GM18507 (cell line): ENCODE measurements around the gene MTURN.

Experiments used
- DNase-seq: peaks from one replicate; pipeline ENCODE4 v3.0.0; 2011; ENCODE audit warnings: low read depth; ENCODE audit not compliant: insufficient read length; ENCODE audit errors: extremely low spot score
- FAIRE-seq: peaks from 2 replicates; lab custom pipeline; 2011; peaks lifted over from hg19 to GRCh38; lab: Jason Lieb, UNC

MTURN gene

DNA sequence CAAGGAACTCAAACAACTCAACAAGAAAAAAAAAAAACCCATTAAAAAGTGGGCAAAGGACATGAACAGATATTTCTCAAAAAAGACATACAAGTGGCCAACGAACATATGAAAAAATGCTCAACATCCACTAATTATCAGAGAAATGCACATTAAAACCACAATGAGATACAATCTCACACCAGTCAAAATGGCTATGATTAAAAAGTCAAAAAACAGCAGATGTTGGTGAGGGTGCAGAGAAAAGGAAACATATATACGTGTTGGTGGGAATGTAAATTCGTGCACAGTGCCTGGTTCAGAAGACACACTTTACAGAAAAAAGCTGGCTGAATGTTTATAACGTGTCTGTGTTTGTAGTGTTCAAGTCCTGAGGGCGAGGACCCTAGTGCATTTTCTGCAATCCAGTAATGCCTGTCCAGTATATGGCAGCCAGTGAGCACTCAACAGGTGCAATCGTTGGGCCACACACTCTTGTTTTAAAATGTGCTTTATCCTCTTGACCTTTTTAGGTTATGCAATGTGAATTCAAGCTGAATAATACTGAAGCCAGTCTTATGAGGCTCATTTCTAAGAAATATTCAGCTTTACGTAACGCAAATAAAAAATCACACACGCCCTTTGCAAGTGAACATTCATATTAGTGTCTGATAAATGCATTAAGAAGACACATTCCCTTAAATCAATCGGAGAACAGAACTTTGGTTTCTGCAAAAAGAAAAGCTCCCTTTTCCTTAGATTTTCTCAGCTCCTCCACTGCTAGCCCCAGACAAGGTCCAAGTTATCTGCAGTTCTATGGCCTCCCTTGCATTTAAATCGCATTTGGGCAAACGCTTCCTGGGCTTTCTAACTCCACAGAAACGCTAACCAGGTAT is 813 bp upstream of the MTURN start:
- FAIRE-seq (peak; percentile 31), DNase-seq (no peak)

DNA sequence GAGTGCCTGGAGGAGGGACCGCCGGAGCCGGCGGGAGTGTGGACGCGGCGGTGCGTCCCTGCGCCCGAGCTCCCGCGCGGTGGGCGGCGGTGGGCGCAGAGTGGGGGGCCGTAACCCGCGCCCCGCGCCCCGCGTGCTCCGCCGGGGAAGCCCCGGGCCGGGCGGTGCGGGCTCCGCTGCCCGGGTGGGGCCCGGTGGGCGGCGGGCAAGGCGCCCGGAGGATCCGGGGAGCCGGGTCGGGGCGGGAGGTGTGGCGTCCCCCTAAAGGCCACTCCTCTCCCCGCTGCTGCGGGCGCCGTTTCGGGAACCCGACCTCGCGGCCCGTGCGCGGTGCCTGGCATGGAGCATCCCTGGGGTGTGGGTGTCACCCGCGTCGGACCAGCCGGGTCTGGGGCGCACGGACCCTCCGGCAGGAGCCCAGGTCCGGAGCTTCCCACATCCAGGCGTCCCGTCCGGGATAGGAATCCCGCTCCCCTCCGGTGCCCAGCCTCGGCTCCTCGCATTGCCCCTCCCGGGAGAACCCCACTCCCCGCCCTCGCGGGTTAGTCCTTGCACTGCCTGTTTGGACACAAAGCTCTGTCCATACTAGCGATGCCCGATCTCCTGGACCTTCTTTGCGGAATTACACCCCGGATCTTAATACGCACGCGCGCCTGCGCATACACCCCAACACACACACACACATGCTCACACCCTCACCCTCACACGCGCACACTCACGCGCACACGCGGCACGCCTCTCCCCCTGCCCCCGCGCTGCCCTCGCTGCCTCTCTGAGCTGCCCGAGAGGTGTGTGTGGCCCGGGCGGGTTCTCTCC is 723 bp downstream of the MTURN start:
- no peak for DNase-seq
- peak; percentile 67 for FAIRE-seq

DNA sequence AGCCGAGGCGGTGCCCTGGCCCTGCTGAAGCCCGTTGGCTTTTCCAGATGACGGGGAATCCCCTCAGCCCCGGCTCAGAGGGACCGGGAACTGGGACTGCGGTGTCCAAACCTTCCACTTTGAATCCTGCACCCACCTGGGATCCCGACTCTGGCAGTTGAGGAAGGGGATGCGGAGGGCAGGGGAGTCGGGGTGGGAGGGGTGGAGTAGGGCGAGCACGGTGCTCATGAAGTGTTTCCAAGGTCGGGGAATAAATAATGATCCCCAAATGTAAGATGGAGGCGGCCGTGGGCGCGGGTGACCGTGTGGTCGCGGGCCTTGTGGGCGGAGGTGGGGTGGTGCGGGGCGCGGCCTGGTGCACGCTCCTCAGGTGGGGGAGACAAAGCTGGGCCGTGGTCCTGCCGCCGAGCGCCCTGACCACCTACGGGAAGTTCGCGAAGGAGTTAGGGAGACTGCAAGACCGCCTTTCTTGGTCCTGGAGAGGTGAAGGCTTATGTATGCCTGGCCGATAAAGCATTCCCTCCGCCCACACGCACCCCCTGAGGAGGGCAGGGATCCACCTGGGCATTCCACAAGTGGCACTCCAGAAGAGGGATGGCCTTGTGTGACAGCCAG is 1.4 kb downstream of the MTURN start:
- DNase-seq: no peak
- FAIRE-seq: no peak

DNA sequence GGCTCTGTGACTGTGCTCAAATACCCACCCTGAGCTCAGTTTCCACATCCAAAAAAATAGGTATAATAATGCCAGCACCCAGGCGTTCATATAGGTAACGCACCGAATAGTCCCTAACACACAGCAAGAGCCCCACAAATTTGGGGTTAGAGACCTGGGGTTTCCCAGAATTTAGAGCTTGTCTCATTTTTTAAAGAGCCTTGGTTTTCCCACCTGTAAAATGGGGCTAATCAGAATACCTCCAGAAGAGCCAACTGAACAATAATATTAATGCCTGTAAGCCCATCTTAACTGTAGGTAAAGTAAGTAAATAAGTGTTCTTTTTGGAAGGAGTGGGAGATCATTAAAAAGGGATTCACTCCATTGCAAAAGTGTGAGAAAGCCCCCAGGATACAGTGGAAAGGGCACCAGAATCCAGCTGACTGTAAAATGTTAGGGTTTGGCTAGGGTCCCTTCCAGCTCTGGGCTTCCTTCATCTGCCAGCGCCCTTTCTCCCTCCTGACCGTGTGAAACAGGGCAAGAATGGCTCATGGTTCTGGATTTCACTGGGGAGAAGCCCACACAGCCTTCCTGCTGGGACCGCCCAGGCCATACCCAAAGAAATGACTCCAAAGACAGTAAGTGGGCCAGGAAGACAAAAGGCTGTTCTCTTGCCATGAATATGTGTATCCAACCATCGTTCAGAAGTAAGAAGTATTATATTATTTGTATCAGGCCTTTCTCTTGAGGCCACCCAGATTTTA is 2.1 kb downstream of the MTURN start:
- FAIRE-seq (no peak), DNase-seq (no peak)

GRCh38 chr7:30139836-30140384 is 5.1 kb downstream of the MTURN start:
- FAIRE-seq: no peak
- DNase-seq: no peak

DNA sequence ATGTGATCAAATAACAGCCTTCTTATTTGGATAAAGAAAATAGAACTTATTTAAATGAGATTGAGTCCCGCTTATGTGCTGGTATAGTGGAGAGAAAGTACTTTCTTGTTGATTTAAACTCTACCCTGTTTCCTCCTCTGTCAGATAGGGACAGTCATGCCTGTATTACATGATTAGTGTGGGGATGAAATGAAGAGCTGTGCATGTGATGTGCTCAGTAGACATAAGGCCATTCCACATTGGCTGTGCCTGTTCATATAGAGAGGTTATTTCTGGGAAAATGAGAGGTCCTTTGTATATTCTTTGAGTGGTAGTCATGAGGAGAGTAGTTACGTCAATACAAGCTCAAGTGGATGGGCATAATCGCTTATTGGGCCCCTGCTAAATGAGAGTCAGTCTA is 5.7 kb downstream of the MTURN start:
- FAIRE-seq: no peak
- no peak for DNase-seq

GRCh38 chr7:30142710-30143109 is 7.9 kb downstream of the MTURN start:
- no peak for FAIRE-seq

GRCh38 chr7:30143748-30144251 is 9.0 kb downstream of the MTURN start:
- DNase-seq: no peak
- no peak for FAIRE-seq

More at GRCh38 chr7:30142710-30143109, 7.9 kb downstream of the MTURN start:
- no peak for DNase-seq

DNA sequence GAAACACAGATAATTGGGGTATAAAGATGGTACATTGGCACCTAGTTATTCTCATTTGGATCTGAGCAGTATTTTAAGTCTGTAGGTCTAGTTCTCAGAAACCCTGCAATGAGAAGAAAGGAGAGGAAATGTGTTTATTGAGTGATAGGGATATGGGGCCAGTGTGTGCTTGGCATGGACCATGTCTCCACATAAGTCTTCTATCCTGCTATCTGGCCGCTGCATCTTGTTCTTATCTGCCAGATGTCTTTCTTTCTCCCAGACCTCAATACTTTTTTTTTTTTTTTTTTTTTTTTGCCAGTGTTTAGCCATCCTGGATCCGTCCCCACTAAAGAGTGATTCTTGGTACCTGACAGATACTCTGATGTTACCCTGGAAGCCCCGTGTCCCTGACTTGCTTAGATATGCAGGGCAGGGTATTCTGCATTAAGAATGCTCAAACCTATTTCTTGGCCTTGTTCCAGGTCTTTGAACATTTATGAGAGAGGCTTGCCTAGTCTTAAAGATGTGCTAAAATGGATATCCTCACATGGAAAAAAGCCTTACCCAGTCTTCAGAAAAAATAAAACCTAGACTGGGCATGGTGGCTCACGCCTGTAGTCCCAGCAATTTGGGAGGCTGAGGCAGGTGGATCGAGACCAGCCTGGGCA is 10.0 kb downstream of the MTURN start:
- no peak for FAIRE-seq
- no peak for DNase-seq

- FAIRE-seq (no peak), DNase-seq (no peak)
These were observed 10.7 kb downstream of the MTURN start for GRCh38 chr7:30145426-30145970.

GRCh38 chr7:30146127-30146612 is 11.4 kb downstream of the MTURN start:
- DNase-seq (no peak), FAIRE-seq (no peak)

- no peak for FAIRE-seq
- DNase-seq: no peak
These were observed 12.4 kb downstream of the MTURN start for GRCh38 chr7:30147223-30147622.

- DNase-seq (no peak), FAIRE-seq (no peak)
These were observed 13.0 kb downstream of the MTURN start for GRCh38 chr7:30147785-30148184.

DNA sequence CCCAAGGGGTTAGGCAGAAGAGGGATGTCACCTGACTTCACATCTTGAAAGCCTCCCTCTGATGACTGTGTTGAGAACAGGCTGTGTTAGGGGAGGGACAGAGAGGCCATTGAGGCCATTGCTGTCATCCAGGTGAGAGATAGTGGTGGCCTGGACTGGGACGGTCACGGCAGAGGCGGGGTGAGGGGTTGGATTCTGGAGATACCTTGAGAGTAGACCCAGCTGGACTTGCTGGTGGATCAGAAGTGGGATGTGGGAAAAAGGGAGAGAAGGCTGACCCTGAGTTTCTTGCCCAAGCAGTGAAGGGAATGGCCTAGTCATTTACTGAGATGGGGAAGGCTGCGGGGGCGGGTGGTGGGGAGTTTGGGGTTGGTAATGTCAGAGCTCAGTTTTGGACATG is 13.6 kb downstream of the MTURN start:
- no peak for DNase-seq
- no peak for FAIRE-seq

GRCh38 chr7:30148951-30149459 is 14.2 kb downstream of the MTURN start:
- DNase-seq (no peak), FAIRE-seq (no peak)

GRCh38 chr7:30149640-30150272 is 15.0 kb downstream of the MTURN start:
- FAIRE-seq (no peak), DNase-seq (no peak)

DNA sequence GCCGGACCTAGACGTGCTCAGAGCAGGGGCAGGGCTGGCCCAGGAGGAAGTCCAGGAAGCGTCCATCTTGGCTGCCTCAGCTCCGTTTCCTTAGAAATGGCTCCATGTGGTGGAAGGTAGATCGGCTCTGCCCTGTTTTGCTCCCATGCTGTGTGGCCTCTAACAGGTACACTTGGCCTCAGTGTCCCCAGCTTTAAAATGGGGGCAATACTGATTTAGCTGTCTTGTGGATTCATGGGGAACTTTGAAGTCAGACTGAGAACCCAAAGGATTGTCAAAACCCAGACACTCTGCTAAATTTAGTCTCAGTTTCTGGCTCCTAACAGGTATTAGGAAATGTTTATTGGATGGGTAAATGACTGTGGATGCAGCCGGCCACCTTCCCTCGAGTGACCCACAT is 15.9 kb downstream of the MTURN start:
- FAIRE-seq (no peak), DNase-seq (no peak)
